GM12873 (cell line): ENCODE measurements around the gene SPAG6.

Experiments used
- CTCF ChIP-seq: IDR thresholded peaks from 2 replicates; pipeline ENCODE4 v1.5.1; 2012; ENCODE audit warnings: low read depth, mild to moderate bottlenecking, moderate library complexity, low read length, control low read depth; ENCODE audit not compliant: insufficient read depth; ENCODE audit errors: missing control alignments

SPAG6 gene

GRCh38 chr10:22319547-22319979 lies 25.7 kb upstream of the SPAG6 start:
- no peak for TF ChIP-seq CTCF

- no peak for TF ChIP-seq CTCF
Observed at GRCh38 chr10:22319980-22320558, 25.2 kb upstream of the SPAG6 start.

GRCh38 chr10:22320591-22321155 lies 24.6 kb upstream of the SPAG6 start, which contains the start of gene BMI1:
BMI1 (plus strand) TSS chr10:22321099; CDS start chr10:22326450, 5,351 bp downstream.
- TF ChIP-seq CTCF = no peak

- TF ChIP-seq CTCF = no peak
Observed at GRCh38 chr10:22321156-22321923, 24.0 kb upstream of the SPAG6 start.

GRCh38 chr10:22321924-22322640 lies 23.2 kb upstream of the SPAG6 start:
- no peak for TF ChIP-seq CTCF

GRCh38 chr10:22322641-22323160 lies 22.6 kb upstream of the SPAG6 start:
- TF ChIP-seq CTCF = no peak
